Measurements from ENCODE around the gene DARS1.

DNA sequence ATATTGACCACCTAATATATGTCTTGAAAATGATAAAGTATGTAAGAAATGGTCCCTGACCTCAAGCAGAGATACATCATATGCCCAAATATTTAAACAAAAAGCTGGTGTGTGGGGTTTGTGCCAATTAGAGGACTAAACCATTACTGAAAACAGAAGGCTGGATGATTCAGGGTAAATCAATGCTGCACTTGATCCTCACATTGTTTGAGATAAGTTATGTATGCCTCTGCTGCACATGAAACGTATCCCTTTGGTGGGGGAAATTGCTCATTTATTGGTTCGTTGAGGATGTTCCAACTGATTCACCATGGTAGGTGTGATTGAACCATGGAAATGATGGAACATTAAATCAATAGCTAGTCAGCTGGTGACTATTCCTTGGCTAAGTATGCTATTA lies 24.7 kb upstream of the DARS1 start:
- TF ChIP-seq, protein P1, sequence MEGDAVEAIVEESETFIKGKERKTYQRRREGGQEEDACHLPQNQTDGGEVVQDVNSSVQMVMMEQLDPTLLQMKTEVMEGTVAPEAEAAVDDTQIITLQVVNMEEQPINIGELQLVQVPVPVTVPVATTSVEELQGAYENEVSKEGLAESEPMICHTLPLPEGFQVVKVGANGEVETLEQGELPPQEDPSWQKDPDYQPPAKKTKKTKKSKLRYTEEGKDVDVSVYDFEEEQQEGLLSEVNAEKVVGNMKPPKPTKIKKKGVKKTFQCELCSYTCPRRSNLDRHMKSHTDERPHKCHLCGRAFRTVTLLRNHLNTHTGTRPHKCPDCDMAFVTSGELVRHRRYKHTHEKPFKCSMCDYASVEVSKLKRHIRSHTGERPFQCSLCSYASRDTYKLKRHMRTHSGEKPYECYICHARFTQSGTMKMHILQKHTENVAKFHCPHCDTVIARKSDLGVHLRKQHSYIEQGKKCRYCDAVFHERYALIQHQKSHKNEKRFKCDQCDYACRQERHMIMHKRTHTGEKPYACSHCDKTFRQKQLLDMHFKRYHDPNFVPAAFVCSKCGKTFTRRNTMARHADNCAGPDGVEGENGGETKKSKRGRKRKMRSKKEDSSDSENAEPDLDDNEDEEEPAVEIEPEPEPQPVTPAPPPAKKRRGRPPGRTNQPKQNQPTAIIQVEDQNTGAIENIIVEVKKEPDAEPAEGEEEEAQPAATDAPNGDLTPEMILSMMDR (IDR thresholded peaks at IDR 0.05), result no peak
- TF ChIP-seq POLR2AphosphoS5 (IDR thresholded peaks at IDR 0.05; ENCODE audit: low read depth, low read length) (no peak), REST (IDR thresholded peaks at IDR 0.05; ENCODE audit: insufficient read depth in 1 of 2, low read depth in 2 of 2, low read length in 1 of 2) (no peak), SIN3A (IDR thresholded peaks at IDR 0.05; ENCODE audit: borderline replicate concordance, insufficient read depth, low read depth, low read length) (no peak)
